Panc1 (cell line): ENCODE data around the gene JOSD2. TPM values are rescaled to one million over a fixed set of nuclear protein-coding genes. Genes with fewer than 3 reads are reported as not detected.

Experiments
- ATAC-seq: fragments of 200-7000 bp; cut with Tn5 transposase; 2 replicates; pipeline ENCODE4 v1.9.1; 2020; ENCODE audit warnings: mild to moderate bottlenecking, moderate library complexity
- BruUV-seq: library from RNA; stranded (reverse); fragments of 400-500 nt; replicated peaks from 2 replicates; lab custom pipeline; 2021; lab: Mats Ljungman, UMichigan
- CTCF ChIA-PET: fragments of 300-600 bp; sonication (Branson Sonifier 250); formaldehyde crosslinking; loops from one replicate; lab custom pipeline; 2022; ENCODE audit warnings: antibody characterized with exemption; lab: Charles Lee
- POLR2A ChIA-PET: fragments of 300-600 bp; sonication (Branson Sonifier 250); formaldehyde crosslinking; loops from one replicate; lab custom pipeline; 2022; ENCODE audit warnings: antibody characterized with exemption; lab: Charles Lee
- DNase-seq: peaks from one replicate; pipeline ENCODE4 v3.0.0-alpha.2; 2010; ENCODE audit warnings: low read depth, low spot score
- H3K27ac ChIP-seq: 2 replicates; pipeline ENCODE4 v1.5.1; 2011; ENCODE audit warnings: mild to moderate bottlenecking, low read length, inconsistent platforms
- H3K27me3 ChIP-seq: fragments of 200-500 bp; sonication (Bioruptor generic); 2 replicates; pipeline ENCODE4 v1.6.0; 2014; ENCODE audit warnings: low read length, inconsistent platforms; ENCODE audit not compliant: control insufficient read depth, insufficient read depth
- H3K36me3 ChIP-seq: fragments of 200-500 bp; sonication (Bioruptor generic); 2 replicates; pipeline ENCODE4 v1.5.1; 2014; ENCODE audit warnings: inconsistent platforms, mild to moderate bottlenecking, low read length, moderate library complexity; ENCODE audit not compliant: control insufficient read depth, insufficient read depth
- H3K4me1 ChIP-seq: 2 replicates; pipeline ENCODE4 v1.5.1; 2011; ENCODE audit warnings: inconsistent platforms, mild to moderate bottlenecking, low read length, moderate library complexity; ENCODE audit not compliant: control insufficient read depth, insufficient read depth
- H3K4me3 ChIP-seq, 2 experiments: 2 replicates each; pipeline ENCODE4 v1.5.1; 2011 to 2012; ENCODE audit warnings: low read depth in 2 of 2, low read length in 2 of 2, mild to moderate bottlenecking in 2 of 2, inconsistent platforms in 1 of 2, moderate library complexity in 1 of 2
- H3K9me3 ChIP-seq: fragments of 200-500 bp; sonication (Bioruptor generic); 2 replicates; pipeline ENCODE4 v1.5.1; 2014; ENCODE audit warnings: low read depth, mild to moderate bottlenecking, inconsistent platforms, low read length, moderate library complexity; ENCODE audit not compliant: control insufficient read depth, insufficient read depth
- CTCF ChIP-seq: fragments of 450-650 bp; IDR thresholded peaks from 2 replicates; pipeline ENCODE4 v1.5.1; 2017; ENCODE audit warnings: mild to moderate bottlenecking
- POLR2AphosphoS5 ChIP-seq: IDR thresholded peaks from 2 replicates; pipeline ENCODE4 v1.6.1; 2012; ENCODE audit warnings: mild to moderate bottlenecking, low read depth, low read length, moderate library complexity
- REST ChIP-seq, 2 experiments: IDR thresholded peaks; 2 replicates each; pipeline ENCODE4 v1.6.1; 2011 to 2012; ENCODE audit warnings: low read depth in 2 of 2, control low read depth in 1 of 2, low read length in 1 of 2, mild to moderate bottlenecking in 1 of 2, moderate library complexity in 1 of 2; ENCODE audit not compliant: insufficient read depth in 1 of 2
- SIN3A ChIP-seq: IDR thresholded peaks from 2 replicates; pipeline ENCODE4 v1.6.1; 2012; ENCODE audit warnings: low read depth, mild to moderate bottlenecking, low read length, moderate library complexity, borderline replicate concordance; ENCODE audit not compliant: insufficient read depth
- TCF7L2 ChIP-seq: IDR thresholded peaks from 2 replicates; pipeline ENCODE4 v1.6.1; 2011; ENCODE audit warnings: mild to moderate bottlenecking, low read depth, low read length, inconsistent platforms
- in situ Hi-C: cut with HindIII; loops from 2 replicates; pipeline ENCODE4 v1.10.0; 2016; ENCODE audit warnings: low sequenced_read_pairs, low pct_unique_long_range_greater_than_20kb
- intact Hi-C: fragments of 100-400 bp; cut with micrococcal nuclease; formaldehyde crosslinking; loops from one replicate; pipeline ENCODE4 v1.10.0; 2022; ENCODE audit not compliant: unreplicated experiment
- total RNA-seq: library from RNA; stranded (reverse); gene quantifications from one replicate; pipeline ENCODE4 v1.2.1, GENCODE V29; 2021; ENCODE audit not compliant: unreplicated experiment

Gene JOSD2
- total RNA-seq, 1 experiment from 2014 or later, result 51.8 TPM

- intact Hi-C loops, result no loop called here
- no peaks in the 10 kb centered on the region for H3K36me3 ChIP-seq
- POLR2A ChIA-PET, result no interaction called here
- DNase-seq (no peak), ATAC-seq (no peak)
- H3K4me3 ChIP-seq, result no peak overlapping the region
- H3K9me3 ChIP-seq, result no peaks in the 10 kb centered on the region
- no peak overlapping the region for H3K27ac ChIP-seq
- no TSS peak for BruUV-seq
- H3K4me1 ChIP-seq, result no peaks in the 10 kb centered on the region
- CTCF ChIA-PET, result interaction anchor here (0.6 to 1.3 kb wide), 4 partner anchors 17 to 89 kb away, joined by 3 to 13 read pairs (median 10); no protein-coding TSS in a partner anchor
- in situ Hi-C loops, result no loop called here
- no peaks in the 10 kb centered on the region for H3K27me3 ChIP-seq
- TF ChIP-seq POLR2AphosphoS5, result no peak
- no peak for TF ChIP-seq TCF7L2
- no peak for TF ChIP-seq SIN3A
- TF ChIP-seq CTCF, result no peak
- no peak for TF ChIP-seq REST (IDR thresholded peaks at IDR 0.05; ENCODE audit: insufficient read depth in 1 of 2, low read depth in 2 of 2, low read length in 1 of 2)
Measured at GRCh38 chr19:50557009-50557613, 46.1 kb upstream of the JOSD2 start.

- intact Hi-C loops, result no loop called here
- POLR2A ChIA-PET, result interaction anchor here (0.7 kb wide), 1 partner anchor 55 kb away, joined by 5 read pairs; no protein-coding TSS in a partner anchor
- DNase-seq, result peak; percentile 15
Measured at GRCh38 chr19:50556282-50557008, 45.5 kb upstream of the JOSD2 start.

More at GRCh38 chr19:50556282-50557008, 45.5 kb upstream of the JOSD2 start:
- Histone ChIP-seq H3K9me3 (no peaks in the 10 kb centered on the region), H3K27ac (no peak overlapping the region), H3K27me3 (no peaks in the 10 kb centered on the region), H3K4me3 (peak overlapping the region; percentile 49 to 62), H3K36me3 (no peaks in the 10 kb centered on the region), H3K4me1 (no peaks in the 10 kb centered on the region)
- CTCF ChIA-PET, result interaction anchor here (0.6 to 1.3 kb wide), 12 partner anchors 9 to 717 kb away, joined by 3 to 14 read pairs (median 8); partner anchors contain the start of gene JOSD2
- TF ChIP-seq POLR2AphosphoS5 (no peak), SIN3A (no peak), CTCF (peak; percentile 97)
- peak; percentile 87 for ATAC-seq
- BruUV-seq, result no TSS peak
- in situ Hi-C loops, result no loop called here
